ACC112 (cell line): Measurements from ENCODE around the gene OR51B2.
"Not testable (repeated sequence)": the region's sequence is repeated elsewhere in the genome, so short reads cannot be mapped to it uniquely, and the experiment has no call there.

ENCODE experiments used
- H2AFZ ChIP-seq: fragments of 200-600 bp; sonication (generic); one replicate; pipeline ENCODE4 v1.6.0; 2017; ENCODE audit warnings: antibody characterized with exemption, low read length; ENCODE audit not compliant: unreplicated experiment
- H3K27ac ChIP-seq: fragments of 200-600 bp; sonication (generic); 2 replicates; pipeline ENCODE4 v1.5.1; 2014; ENCODE audit warnings: low read depth, mild to moderate bottlenecking, antibody characterized with exemption, low read length, moderate library complexity
- H3K27me3 ChIP-seq: fragments of 200-600 bp; sonication (generic); 2 replicates; pipeline ENCODE4 v1.6.1; 2014; ENCODE audit warnings: mild to moderate bottlenecking, antibody characterized with exemption, low read length, moderate library complexity, mixed read lengths; ENCODE audit not compliant: insufficient read depth
- H3K36me3 ChIP-seq: fragments of 200-600 bp; sonication (generic); 2 replicates; pipeline ENCODE4 v1.6.1; 2016; ENCODE audit warnings: mild to moderate bottlenecking, antibody characterized with exemption, low read length, moderate library complexity, mixed read lengths; ENCODE audit not compliant: insufficient read depth
- H3K4me1 ChIP-seq: fragments of 200-600 bp; sonication (generic); one replicate; pipeline ENCODE4 v1.6.1; 2016; ENCODE audit warnings: low read length, mixed read lengths; ENCODE audit not compliant: insufficient read depth, unreplicated experiment, control insufficient read depth
- H3K4me3 ChIP-seq: fragments of 200-600 bp; sonication (generic); 2 replicates; pipeline ENCODE4 v1.5.1; 2014; ENCODE audit warnings: mild to moderate bottlenecking, low read depth, low read length
- H3K79me2 ChIP-seq: fragments of 200-600 bp; sonication (generic); one replicate; pipeline ENCODE4 v1.6.0; 2016; ENCODE audit warnings: low read length; ENCODE audit not compliant: control insufficient read depth, unreplicated experiment, insufficient read depth

Gene OR51B2

DNA sequence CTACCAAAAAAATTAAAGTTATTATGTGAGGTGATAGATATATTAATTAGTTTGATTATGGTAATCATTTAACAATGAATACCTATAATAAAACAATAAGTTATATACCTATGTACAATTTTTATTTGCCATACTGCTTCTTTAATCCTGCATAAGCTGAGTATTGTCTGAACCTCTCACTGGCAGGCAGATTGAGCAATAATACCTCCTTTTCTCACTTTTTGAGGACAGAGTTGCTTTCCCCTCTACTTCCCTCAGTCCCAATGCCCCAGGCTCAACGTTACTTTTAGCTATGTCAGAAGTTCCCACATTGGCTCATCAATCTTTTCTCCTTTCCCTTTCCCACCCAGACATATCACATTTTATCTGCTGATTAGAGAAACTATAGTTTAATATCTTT lies 25.5 kb upstream of the OR51B2 start:
- Histone ChIP-seq H3K4me3 (no peak overlapping the region), H3K79me2 (no peaks in the 10 kb centered on the region), H3K27ac (no peak overlapping the region), H3K36me3 (no peaks in the 10 kb centered on the region), H2AFZ (no peak overlapping the region), H3K27me3 (no peaks in the 10 kb centered on the region), H3K4me1 (peaks cover 12% of the 10 kb centered on the region)

DNA sequence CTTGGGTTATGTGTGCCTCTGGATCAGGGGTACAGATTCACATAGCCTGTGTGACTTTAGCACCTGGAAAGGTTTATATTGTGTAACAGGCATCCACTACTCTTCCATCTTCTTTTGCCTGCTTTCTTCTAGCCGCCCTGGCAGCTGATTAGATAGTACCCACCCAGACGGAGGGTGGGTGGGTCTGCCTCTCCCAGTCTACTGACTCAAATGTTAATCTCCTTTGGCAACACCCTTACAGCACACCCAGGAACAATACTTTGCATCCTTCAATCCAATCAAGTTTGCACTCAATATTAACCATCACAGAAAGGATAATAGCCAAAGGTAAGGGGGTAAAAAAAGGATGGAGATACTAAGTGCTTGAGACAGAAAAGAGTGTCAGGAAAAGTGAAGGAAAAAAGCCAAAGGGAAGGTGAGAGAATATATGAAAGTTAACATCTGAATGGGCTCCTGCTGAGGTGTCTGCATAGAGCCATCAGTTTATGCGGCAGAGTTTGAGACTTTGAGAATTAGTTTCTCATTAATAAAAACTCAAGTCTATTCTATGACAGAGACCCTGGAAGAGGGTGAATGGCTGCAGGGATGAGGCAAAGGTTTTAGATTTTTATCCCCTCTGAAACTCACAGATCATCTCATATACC lies 24.6 kb upstream of the OR51B2 start:
- H3K27ac ChIP-seq = no peak overlapping the region
- H3K36me3 ChIP-seq = no peaks in the 10 kb centered on the region
- H3K4me1 ChIP-seq = peaks cover 16% of the 10 kb centered on the region
- no peak overlapping the region for H2AFZ ChIP-seq
- H3K27me3 ChIP-seq = no peaks in the 10 kb centered on the region
- H3K4me3 ChIP-seq = no peak overlapping the region
- H3K79me2 ChIP-seq = no peaks in the 10 kb centered on the region

DNA sequence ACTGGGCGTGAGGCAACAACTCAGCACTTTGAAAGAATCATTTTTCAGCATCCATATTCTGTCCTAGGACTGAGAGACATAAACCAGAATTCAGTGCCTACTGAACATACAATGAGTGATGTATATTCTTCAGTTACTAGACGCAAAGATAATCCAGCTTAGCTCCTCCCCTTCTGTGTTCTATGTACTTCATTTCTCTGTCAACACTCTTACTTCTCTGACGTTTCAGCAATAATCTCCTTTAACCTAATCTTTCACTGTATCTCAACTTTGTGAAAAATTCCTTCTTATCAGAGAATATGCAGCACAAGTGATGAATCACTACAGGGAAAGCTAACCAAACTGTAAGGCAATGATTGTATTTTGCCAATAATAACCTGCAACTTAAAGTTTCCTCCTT lies 21.7 kb upstream of the OR51B2 start:
- H3K79me2 ChIP-seq = no peaks in the 10 kb centered on the region

DNA sequence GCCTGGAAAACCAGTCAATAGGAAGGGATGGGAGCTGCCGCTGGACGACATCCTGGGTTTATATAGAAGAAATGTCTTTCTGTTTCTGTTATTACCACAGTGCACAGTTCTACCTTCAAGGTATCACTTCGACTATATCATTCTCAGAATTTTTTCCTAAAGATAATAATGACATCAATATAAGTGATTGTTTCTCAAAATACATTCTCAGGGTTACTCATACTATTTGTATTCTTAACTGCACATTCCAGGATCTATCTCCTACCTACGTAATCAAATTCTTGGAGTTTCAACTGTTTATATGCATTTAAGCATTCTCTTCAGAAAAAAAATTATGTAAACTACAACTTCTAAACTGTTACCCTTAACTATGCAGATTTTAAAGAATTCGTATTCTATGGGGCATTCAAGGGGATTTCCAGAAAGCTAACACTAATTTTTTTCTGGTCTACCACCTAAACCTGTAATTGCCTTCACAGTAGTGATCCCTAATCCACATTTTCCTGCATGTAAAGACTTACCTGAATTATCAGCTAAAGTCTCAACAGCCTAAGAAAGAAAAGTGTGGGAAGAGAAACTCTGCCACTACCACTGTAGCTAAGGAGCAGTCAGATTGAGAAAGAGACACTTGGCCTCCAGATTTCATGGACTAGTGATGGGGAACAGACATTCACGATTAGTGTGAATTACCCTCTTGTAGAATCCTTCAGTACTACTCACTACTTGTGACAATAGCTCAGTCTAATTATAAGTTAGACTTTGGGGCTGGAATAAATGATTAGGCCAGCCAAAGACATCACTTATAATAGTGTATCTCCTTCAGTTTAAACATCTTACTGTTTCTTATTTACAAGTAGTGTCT lies 19.6 kb upstream of the OR51B2 start, which contains the start of gene OR51B5:
Gene OR51B5 (minus strand): TSS at position 51 of the 862 bp plus-strand sequence. CDS start 0 bp downstream, at position 51.
- H3K36me3 ChIP-seq = no peaks in the 10 kb centered on the region
- peaks cover 23% of the 10 kb centered on the region for H3K4me1 ChIP-seq
- H2AFZ ChIP-seq = peak within 1 kb of the TSS; percentile 25
- H3K27me3 ChIP-seq = no peaks in the 10 kb centered on the region
- H3K27ac ChIP-seq = peak within 1 kb of the TSS; percentile 50
- H3K4me3 ChIP-seq = no peak within 1 kb of the TSS
- no peaks in the 10 kb centered on the region for H3K79me2 ChIP-seq

More for the DNA sequence above, 21.7 kb upstream of the OR51B2 start:
- no peak overlapping the region for H2AFZ ChIP-seq
- peaks cover 23% of the 10 kb centered on the region for H3K4me1 ChIP-seq
- H3K27me3 ChIP-seq = no peaks in the 10 kb centered on the region
- H3K4me3 ChIP-seq = no peak overlapping the region
- H3K27ac ChIP-seq = no peak overlapping the region
- no peaks in the 10 kb centered on the region for H3K36me3 ChIP-seq

DNA sequence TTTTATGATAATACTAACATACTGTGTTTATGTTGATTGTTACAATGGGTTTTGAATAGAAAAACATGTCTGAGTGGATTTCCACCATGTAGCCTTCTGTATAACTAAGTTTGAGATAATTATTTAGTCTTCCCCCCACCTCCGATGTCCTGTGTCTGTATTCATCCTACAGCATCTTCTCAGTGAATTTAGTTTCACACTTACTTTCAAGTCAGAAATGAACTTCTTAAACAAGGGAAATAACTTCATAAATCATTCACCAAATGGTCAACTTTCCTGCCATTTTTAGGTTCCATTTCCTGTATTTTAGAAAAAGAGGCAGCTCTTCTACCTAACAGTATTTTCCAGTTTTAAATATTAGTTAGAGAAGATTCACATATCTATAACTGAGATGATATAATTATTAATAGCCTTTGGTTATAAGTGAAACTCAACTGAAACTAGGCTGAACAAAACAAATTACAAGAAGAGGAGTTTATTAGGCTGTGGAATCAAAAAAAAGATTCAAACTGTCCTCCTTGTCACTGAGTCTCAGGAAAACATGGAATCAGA lies 15.8 kb upstream of the OR51B2 start:
- no peak overlapping the region for H3K4me3 ChIP-seq
- no peaks in the 10 kb centered on the region for H3K36me3 ChIP-seq
- peaks cover 12% of the 10 kb centered on the region for H3K4me1 ChIP-seq
- no peaks in the 10 kb centered on the region for H3K79me2 ChIP-seq
- H3K27ac ChIP-seq = no peak overlapping the region
- no peaks in the 10 kb centered on the region for H3K27me3 ChIP-seq
- H2AFZ ChIP-seq = no peak overlapping the region

DNA sequence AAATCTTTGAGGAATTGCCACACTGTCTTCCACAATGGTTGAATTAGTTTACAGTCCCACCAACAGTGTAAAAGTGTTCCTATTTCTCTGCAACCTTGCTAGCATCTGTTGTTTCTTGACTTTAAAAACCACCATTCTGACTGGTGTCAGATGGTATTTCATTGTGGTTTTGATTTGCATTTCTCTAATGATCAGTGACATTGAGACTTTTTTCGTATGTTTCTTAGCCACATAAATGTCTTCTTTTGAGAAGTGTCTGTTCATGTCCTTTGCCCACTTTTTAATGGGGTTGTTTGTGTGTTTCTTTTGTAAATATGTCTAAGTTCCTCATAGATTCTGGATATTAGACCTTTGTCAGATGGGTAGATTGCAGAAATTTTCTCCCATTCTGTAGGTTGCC lies 13.2 kb upstream of the OR51B2 start:
- not testable (repeated sequence) for H3K4me3 ChIP-seq, H2AFZ ChIP-seq, H3K27me3 ChIP-seq, H3K27ac ChIP-seq, H3K36me3 ChIP-seq, H3K79me2 ChIP-seq, H3K4me1 ChIP-seq

DNA sequence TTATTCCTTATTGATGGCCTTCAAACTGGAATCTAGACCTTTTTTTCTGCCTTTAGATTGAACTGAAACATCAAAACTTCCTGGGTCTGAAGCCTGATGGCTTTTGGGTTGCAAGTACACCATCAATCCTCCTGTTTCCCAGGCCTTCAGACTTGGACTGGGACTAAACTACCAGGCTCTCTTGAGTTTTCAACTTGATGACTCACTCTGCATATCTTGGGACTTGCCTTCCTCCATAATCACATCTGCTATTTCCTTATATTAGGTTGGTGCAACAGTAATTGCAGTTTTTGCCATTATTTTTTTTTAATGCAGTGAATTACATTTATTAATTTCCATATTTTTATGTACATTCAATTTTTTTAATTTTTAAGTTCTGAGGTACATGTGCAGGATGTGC lies 12.2 kb upstream of the OR51B2 start:
- no peaks in the 10 kb centered on the region for H3K27me3 ChIP-seq
- no peaks in the 10 kb centered on the region for H3K79me2 ChIP-seq
- H3K27ac ChIP-seq = no peak overlapping the region
- no peak overlapping the region for H2AFZ ChIP-seq
- no peaks in the 10 kb centered on the region for H3K4me1 ChIP-seq
- H3K4me3 ChIP-seq = no peak overlapping the region
- no peaks in the 10 kb centered on the region for H3K36me3 ChIP-seq

DNA sequence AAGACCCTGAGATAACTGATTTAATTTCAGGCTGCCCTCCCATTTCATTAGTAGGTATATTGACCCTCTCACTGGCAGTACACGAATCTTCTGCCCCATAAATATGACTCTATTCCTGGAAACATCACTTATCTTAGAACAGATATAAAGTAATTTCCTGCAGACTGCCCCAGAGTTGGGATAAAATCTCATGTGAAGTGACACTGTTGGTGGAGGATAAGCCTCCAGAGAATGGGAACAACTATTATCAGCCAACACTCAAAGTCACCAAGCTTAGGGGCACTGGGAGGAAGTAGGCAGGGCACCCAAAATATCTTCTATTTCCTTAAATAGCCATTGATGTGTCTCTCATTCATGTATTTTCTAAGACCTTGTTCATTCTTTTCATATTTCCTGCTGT lies 11.1 kb upstream of the OR51B2 start:
- Histone ChIP-seq H3K36me3 (no peaks in the 10 kb centered on the region), H3K27me3 (no peaks in the 10 kb centered on the region), H3K79me2 (no peaks in the 10 kb centered on the region), H3K4me3 (no peak overlapping the region), H3K27ac (no peak overlapping the region), H2AFZ (no peak overlapping the region), H3K4me1 (no peaks in the 10 kb centered on the region)

DNA sequence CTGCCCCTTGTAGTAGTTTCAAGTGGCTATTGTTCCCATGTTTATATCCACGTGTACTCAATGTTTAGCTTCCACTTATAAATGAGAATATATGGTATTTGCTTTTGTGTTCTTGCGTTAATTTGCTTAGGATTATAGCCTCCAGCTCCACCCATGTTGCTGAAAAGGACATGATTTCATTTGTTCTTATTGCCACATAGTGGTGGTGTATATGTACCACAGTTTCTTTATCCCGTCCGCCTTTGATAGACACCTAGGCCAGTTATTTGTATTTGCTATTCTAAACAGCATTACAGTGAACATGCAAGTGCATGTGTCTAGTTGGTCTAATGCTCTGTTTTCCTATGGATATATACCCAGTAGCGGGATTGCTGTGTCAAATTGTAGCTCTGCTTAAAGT lies 6.8 kb downstream of the OR51B2 start:
- no peaks in the 10 kb centered on the region for H3K27me3 ChIP-seq
- H2AFZ ChIP-seq = no peak overlapping the region
- no peak overlapping the region for H3K27ac ChIP-seq

DNA sequence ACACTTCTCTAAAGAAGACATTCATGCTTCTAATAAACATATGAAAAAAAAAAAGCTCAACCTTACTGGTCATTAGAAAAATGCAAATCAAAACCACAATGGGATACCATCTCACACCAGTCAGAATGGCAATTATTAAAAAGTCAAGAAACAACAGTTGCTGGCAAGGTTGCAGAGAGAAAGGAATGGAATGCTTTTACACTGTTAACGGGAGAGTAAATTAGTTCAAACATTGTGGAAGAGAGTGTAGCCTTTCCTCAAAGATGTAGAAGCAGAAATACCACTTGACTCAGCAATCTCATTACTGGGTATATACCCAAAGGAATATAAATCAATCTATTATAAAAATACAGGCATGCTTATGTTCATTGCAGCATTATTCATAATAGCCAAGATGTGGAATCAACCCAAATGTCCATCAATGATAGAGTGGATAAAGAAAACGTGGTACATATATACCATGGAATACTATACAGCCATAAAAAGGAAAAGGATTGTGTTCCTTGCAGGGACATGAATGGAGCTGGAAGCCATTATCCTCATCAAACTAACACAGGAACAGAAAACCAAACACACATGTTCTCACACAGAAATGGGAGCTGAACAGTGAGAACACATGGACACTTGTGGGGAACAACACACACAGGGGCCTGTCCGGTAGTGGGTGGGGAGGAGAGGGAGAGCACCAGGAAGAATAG lies 10.6 kb downstream of the OR51B2 start:
- not testable (repeated sequence) for H3K27me3 ChIP-seq, H3K79me2 ChIP-seq, H3K27ac ChIP-seq, H3K4me3 ChIP-seq, H2AFZ ChIP-seq, H3K4me1 ChIP-seq, H3K36me3 ChIP-seq

More for the DNA sequence above, 6.8 kb downstream of the OR51B2 start:
- Histone ChIP-seq H3K36me3 (no peaks in the 10 kb centered on the region), H3K4me1 (no peaks in the 10 kb centered on the region), H3K4me3 (no peak overlapping the region), H3K79me2 (no peaks in the 10 kb centered on the region)
